Measurements from ENCODE around the gene PAX8.

DNA sequence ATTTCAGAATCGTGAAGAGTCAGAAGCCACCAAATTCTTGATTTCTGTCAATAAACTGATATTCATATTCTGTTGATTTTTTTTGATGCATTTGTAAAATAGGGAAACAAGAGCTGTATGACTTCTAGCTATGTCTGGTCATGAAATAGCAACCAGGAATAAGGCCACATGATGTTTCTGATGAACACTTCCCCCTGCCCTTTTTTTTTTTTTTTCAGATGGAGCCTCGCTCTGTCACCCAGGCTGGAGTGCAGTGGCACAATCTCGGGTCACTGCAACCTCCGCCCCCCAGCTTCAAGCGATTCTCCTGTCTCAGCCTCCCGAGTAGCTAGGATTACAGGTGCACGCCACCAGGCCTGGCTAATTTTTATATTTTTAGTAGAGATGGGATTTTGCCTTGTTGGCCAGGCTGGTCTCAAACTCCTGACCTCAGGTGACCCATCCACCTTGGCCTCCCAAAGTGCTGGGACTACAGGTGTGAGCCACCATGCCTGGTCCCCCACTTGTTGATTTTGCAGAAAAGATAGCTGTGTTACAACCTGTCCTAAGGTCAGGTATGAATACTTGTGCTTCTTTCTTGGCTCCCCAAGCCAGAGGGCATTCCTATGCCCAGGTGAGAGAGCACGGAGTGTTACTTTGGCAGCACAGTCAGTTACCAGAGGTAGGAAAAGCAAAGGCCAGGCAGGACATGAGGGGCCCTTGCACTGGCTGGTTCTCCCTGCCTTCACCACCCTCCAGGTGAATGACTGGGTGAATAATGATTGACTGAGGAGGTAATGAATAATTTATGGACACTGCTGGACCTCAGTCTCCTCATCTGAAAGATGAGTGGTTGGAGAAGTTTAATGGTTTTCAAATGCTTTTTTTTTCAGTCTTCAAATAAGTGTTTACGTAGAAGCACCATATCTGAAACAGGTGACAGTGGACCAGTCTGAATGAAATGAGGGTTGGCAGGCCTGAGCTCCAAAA is 39.6 kb downstream of the PAX8 start:
- TF ChIP-seq, protein P1, sequence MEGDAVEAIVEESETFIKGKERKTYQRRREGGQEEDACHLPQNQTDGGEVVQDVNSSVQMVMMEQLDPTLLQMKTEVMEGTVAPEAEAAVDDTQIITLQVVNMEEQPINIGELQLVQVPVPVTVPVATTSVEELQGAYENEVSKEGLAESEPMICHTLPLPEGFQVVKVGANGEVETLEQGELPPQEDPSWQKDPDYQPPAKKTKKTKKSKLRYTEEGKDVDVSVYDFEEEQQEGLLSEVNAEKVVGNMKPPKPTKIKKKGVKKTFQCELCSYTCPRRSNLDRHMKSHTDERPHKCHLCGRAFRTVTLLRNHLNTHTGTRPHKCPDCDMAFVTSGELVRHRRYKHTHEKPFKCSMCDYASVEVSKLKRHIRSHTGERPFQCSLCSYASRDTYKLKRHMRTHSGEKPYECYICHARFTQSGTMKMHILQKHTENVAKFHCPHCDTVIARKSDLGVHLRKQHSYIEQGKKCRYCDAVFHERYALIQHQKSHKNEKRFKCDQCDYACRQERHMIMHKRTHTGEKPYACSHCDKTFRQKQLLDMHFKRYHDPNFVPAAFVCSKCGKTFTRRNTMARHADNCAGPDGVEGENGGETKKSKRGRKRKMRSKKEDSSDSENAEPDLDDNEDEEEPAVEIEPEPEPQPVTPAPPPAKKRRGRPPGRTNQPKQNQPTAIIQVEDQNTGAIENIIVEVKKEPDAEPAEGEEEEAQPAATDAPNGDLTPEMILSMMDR (IDR thresholded peaks at IDR 0.05; ENCODE audit: insufficient read depth, low read length), result no peak
- TF ChIP-seq GABPA (IDR thresholded peaks at IDR 0.05; ENCODE audit: low read depth), result no peak
- no peak for TF ChIP-seq POLR2AphosphoS5 (IDR thresholded peaks at IDR 0.05; ENCODE audit: low read depth)
- TF ChIP-seq, protein P2, sequence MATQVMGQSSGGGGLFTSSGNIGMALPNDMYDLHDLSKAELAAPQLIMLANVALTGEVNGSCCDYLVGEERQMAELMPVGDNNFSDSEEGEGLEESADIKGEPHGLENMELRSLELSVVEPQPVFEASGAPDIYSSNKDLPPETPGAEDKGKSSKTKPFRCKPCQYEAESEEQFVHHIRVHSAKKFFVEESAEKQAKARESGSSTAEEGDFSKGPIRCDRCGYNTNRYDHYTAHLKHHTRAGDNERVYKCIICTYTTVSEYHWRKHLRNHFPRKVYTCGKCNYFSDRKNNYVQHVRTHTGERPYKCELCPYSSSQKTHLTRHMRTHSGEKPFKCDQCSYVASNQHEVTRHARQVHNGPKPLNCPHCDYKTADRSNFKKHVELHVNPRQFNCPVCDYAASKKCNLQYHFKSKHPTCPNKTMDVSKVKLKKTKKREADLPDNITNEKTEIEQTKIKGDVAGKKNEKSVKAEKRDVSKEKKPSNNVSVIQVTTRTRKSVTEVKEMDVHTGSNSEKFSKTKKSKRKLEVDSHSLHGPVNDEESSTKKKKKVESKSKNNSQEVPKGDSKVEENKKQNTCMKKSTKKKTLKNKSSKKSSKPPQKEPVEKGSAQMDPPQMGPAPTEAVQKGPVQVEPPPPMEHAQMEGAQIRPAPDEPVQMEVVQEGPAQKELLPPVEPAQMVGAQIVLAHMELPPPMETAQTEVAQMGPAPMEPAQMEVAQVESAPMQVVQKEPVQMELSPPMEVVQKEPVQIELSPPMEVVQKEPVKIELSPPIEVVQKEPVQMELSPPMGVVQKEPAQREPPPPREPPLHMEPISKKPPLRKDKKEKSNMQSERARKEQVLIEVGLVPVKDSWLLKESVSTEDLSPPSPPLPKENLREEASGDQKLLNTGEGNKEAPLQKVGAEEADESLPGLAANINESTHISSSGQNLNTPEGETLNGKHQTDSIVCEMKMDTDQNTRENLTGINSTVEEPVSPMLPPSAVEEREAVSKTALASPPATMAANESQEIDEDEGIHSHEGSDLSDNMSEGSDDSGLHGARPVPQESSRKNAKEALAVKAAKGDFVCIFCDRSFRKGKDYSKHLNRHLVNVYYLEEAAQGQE (IDR thresholded peaks at IDR 0.05; ENCODE audit: insufficient replicate concordance, low read depth), result no peak
- TF ChIP-seq SPI1 (IDR thresholded peaks at IDR 0.05; ENCODE audit: borderline replicate concordance, low read depth), result no peak
